Epidermal melanocyte (primary cell): ENCODE data around the gene CRNN.
A peak's percentile ranks its signal among the peaks of the same experiment; 100 is the strongest.

ENCODE experiments used
- DNase-seq: peaks from one replicate; pipeline ENCODE4 v3.0.0; 2011; ENCODE audit warnings: low spot score; ENCODE audit not compliant: insufficient read length

The CRNN gene

GRCh38 chr1:152413909-152414308 is at the start of gene CRNN:
Gene CRNN, minus strand, starts transcription at chr1:152414263. Its CDS starts 2,030 bp downstream, at chr1:152412233.
- DNase-seq = no peak

- no peak for DNase-seq
Observed at GRCh38 chr1:152462636-152463035, 48.6 kb upstream of the CRNN start.

DNA sequence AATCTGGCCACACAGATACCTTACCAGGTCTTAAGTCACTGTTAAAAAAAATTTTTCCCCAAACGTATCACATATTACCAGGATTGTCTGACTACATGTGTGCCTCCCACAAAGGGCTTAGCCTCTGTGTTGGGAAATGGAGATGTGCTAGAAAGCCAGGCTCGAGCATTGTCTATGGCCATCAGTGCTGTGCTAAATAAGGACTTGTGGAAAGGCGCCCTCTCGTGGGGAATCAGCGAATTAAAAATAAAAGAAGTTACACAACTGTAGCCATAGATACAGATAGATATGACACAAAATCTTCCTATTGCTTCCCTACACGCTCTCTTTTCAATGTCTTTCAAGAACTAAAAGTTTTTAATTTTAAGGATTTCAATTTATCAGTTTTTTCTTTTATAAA is 47.5 kb upstream of the CRNN start:
- no peak for DNase-seq

GRCh38 chr1:152460529-152460899 is 46.5 kb upstream of the CRNN start:
- DNase-seq = no peak

DNA sequence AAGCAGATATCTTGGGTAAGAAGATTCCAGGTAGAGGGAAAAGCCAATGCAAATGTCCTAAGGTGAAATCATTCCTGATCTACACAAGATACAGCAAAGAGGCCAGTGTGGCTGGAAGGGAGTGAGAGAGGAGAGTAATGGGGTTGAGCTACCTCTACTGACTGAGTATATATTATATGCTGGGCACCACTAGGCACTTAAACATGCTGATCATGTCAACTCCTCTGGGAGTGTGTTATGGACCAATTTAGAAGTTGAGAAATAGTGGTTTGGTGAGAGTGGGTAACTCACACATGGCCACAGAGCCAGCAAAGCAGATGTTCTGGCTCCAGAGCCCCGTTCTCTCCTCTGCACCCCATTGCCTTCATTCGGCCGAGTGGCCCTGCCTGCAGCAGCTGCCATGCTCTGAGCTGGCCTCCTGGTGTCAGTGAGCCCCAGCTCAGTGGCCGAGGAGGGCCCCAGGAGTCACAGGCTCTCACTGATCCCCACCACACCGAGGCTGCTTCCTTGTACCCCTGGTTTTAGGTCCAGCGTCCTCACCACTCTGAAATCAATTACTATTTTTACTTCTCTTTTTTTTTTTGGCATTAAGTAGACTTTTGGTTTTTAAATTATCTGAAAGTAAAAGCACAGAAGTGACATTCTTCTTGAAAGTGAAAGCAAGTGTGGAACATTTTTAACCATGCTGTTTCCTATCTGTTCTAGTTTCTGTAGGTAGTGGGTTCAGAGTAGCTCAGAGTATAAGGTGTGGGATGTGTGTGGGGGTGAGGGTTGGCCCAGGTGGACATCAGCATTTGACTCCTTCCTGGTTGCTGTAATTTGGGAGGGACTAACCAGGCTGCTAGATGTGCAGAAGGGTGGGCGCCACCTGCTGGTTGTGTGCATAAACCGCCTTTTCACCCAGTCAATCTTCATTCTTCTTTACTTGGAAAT is 45.8 kb upstream of the CRNN start:
- no peak for DNase-seq

DNA sequence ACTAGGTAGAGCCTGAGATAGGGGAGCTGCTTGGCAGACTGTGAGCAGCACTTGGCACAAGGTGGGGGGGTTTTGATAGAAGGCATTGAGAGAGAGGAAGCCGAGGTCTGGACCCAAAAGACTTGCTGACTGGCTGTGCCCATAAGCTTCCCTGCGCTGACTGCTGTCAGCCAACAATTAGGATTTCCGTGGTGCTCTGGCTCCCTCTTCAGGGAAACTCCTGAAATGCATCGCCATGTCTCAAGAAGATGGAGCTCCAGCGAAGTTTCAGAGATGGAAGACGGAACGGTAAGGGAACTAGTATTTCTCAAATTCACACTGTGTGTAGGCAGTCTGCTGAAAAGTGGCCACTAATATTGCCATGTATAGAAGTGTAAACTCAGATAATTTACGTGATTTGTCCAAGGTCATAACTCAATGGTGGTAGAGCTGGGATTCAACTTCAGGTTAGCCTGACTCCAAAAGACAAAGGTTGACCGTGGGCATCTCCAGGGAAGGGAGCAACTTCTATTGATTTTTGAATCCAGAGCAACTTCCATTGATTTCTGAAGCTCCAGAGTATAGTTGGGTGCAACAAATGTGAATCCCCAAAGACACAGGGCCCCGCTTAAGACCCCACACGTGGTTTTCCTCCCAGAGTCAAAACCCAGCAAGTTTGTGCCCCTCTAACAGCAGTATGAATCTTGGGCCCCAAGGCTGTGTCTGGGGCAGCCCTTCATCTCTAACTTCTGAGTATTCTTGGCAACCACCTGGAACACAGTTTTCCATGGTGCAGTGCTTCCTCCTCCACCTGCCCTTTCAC is 44.5 kb upstream of the CRNN start:
- no peak for DNase-seq

DNA sequence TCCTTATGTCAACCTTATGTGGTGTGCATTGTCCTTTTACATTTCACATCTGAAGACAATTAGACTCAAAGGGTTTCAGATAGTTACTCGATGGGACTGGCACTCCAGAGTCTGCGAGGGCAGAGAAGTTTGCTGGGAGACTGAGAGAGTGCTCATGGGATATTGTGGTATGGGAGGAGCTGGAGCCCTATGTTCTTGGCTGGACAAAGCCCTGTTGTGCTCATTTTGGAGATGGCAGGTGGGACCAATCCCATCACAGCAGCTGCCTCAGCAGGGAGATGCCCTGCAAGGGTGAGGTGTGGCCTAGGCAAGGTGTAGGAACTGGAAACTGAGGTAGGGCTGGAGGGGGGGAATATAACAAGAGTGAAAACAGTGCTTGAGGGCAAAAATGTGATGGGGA is 43.5 kb upstream of the CRNN start:
- no peak for DNase-seq

DNA sequence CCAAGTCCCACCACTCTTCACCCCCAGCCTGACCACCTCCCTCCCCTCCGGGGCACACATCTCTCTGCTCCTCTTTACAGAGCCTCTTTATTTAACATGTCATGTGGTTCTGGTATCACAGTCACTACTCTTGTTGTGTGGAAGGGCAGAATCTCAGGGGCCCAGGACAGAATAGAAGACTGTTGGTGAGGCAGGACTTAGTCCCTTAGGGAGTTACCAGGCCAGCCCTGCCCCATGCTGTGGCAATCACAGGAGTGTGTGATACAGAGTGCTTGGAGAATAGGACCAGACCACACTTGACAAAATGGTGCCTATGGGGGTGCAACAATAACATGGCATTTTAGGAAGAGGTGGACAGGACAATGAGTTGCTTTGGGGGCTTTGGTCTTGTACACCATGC is 43.0 kb upstream of the CRNN start:
- DNase-seq = no peak

GRCh38 chr1:152451254-152451653 is 37.2 kb upstream of the CRNN start:
- no peak for DNase-seq

DNA sequence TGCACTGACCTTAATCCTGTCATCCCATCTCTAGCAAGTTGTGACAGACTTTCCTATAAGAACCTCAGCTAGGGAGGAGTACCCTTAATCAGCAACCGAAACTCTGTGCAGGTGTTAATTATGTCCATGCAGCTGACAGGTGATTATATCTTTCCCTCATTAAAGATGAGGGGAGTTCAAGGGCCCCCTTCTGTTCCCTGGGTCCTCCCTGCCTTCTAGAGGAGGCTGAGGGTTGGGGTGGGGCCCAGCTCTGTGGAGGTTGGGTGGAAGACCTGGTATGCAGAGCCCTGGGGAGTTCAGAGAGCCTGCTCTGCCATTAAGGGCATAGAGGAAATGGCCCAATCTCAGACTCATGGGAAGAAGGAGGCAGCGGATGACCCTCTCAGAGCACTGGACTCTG is 35.6 kb upstream of the CRNN start:
- DNase-seq = no peak

GRCh38 chr1:152448496-152448895 is 34.4 kb upstream of the CRNN start:
- DNase-seq = no peak

GRCh38 chr1:152448095-152448494 is 34.0 kb upstream of the CRNN start:
- DNase-seq = no peak

DNA sequence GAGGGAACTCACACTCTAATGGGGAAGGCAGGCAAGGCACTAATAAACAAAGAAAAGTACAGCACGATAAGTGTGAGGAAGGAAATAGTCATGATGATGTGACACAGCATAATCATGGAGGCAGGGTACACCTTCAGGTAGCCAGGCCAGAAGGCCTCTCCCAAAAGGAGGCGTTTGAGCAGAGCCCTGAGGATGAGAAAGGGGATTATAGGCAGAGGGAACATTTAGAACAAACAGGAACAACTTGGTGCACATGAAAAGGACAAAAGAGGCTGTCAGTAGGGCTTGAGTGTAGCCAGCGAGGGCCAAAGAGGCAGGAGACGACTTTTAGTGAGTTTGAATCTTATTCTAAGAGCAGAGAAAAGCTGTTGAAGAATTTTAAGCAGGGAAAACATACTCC is 33.4 kb upstream of the CRNN start:
- DNase-seq = no peak

GRCh38 chr1:152444045-152444444 is 30.0 kb upstream of the CRNN start:
- DNase-seq = no peak

- no peak for DNase-seq
Observed at GRCh38 chr1:152442765-152443164, 28.7 kb upstream of the CRNN start.

DNA sequence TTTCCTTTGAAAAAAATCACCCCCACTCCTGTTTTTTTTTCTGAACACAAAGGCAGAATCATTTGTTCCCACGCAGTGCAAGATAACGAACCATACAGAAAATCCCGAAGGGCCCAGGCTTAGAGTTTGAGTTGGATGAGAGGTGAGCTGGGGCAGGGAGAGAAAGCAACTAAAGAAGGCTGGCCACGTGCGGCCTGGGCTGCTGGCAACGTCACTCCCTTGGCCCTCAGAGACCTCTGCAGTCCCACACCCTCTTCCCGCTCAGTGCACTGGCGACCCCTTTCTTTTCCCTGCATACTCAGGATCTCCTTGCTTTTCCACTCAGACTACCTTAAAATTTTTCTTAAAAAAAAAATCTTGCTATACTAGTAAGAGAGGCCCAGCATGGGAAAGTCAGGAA is 28.2 kb upstream of the CRNN start:
- DNase-seq = no peak

GRCh38 chr1:152441756-152442155 is 27.7 kb upstream of the CRNN start:
- DNase-seq = no peak

GRCh38 chr1:152440635-152441471 is 26.8 kb upstream of the CRNN start:
- peak; percentile 77 for DNase-seq

DNA sequence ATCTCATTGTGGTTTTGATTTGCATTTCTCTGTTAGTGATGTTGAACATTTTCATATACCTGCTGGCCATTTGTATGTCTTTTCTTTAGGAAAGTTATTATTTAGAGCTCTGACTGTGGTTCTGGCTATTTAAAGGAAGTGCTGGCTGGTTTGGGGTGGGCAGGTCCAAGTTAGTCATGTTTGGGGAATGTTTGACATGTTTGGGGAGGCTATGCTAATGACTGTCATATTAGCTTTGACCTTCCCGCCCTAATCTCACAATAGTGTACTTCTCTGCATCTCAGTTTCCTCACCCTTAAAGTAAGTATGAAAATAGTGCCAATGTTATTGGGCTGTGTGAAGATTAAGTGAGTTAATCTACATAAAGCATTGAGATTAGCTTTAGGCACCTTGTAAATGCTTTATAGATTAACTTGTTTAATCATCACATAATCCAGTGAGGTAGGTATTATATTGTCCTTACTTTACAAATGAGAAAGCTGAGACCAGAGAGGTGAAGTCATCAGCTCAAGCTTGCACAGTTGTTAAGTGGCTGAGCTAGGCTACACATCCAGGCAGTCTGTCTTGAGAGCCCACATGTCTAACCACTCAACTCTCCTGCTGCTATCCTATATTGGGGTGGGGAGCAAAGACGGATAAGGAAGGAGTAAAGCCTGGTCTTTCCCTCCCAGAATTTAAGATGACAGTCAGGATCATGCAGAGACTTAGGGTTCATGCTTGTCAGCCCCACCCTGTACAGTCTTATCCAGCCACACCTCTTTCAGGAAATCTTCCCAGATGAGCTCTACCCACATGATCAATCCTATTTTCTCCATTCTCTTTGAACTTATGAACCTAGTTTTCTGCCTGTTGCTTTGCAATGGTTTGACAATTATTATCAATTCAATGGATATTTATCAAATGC is 22.8 kb upstream of the CRNN start:
- DNase-seq = no peak

DNA sequence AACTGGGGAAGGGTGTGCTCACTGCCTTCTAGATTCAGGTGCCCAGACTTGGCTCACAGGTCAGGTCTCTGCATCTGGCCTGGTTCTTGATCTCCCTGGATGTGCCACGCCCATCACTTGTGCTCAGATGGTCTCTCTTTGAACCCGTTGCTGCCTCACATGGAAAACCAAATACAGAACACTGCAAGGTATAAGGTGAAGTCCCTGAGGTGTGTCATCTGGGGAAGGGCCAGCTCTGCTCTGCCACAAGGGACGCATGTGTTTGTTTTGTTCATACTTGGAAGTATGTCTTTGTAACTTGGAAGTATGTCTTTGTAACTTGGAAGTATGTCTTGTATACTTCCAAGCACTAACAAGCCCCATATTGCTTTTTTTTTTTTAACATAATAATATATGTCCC is 13.4 kb upstream of the CRNN start:
- DNase-seq = no peak

GRCh38 chr1:152426731-152427130 is 12.7 kb upstream of the CRNN start:
- no peak for DNase-seq
